GM23338 (cell line): ENCODE data around the gene FOXRED1. TPM values are rescaled to one million over a fixed set of nuclear protein-coding genes. Genes with fewer than 3 reads are reported as not detected.

Experiments
- ATAC-seq: fragments of 200-7000 bp; cut with Tn5 transposase; 3 replicates; pipeline ENCODE4 v1.9.1; 2020
- DNase-seq: peaks from one replicate; pipeline ENCODE4 v3.0.0-alpha.2; 2015; ENCODE audit warnings: low spot score
- H2AFZ ChIP-seq: fragments of 200-600 bp; sonication (generic); 2 replicates; pipeline ENCODE4 v1.8.0; 2016; ENCODE audit warnings: antibody characterized with exemption, mild to moderate bottlenecking, moderate library complexity
- H3F3A ChIP-seq: fragments of 200-600 bp; sonication (generic); replicated peaks from 2 replicates; pipeline ENCODE4 v1.8.0; 2017; ENCODE audit warnings: antibody characterized with exemption, mixed run types, low read depth
- H3K27ac ChIP-seq: fragments of 200-600 bp; sonication (generic); 2 replicates; pipeline ENCODE4 v1.6.1; 2016; ENCODE audit warnings: low read depth
- H3K27me3 ChIP-seq: fragments of 200-600 bp; sonication (generic); 2 replicates; pipeline ENCODE4 v1.8.0; 2016; ENCODE audit warnings: mild to moderate bottlenecking, mixed run types, moderate library complexity; ENCODE audit not compliant: insufficient read depth
- H3K36me3 ChIP-seq: fragments of 200-600 bp; sonication (generic); 2 replicates; pipeline ENCODE4 v1.8.0; 2016; ENCODE audit warnings: mild to moderate bottlenecking; ENCODE audit not compliant: insufficient read depth
- H3K4me1 ChIP-seq: fragments of 200-600 bp; sonication (generic); 2 replicates; pipeline ENCODE4 v1.8.0; 2016; ENCODE audit warnings: mild to moderate bottlenecking, moderate library complexity; ENCODE audit not compliant: insufficient read depth
- H3K4me2 ChIP-seq: fragments of 200-600 bp; sonication (generic); 2 replicates; pipeline ENCODE4 v1.7.1; 2017; ENCODE audit warnings: mixed run types
- H3K4me3 ChIP-seq: fragments of 200-600 bp; sonication (generic); 2 replicates; pipeline ENCODE4 v1.6.1; 2016; ENCODE audit warnings: mixed run types
- H3K79me2 ChIP-seq: fragments of 200-600 bp; sonication (generic); replicated peaks from 2 replicates; pipeline ENCODE4 v1.8.0; 2017; ENCODE audit warnings: mild to moderate bottlenecking; ENCODE audit not compliant: insufficient read depth
- H3K9me2 ChIP-seq: fragments of 200-600 bp; sonication (generic); 2 replicates; pipeline ENCODE4 v1.8.0; 2017; ENCODE audit not compliant: insufficient read depth
- H4K20me1 ChIP-seq: fragments of 200-600 bp; sonication (generic); replicated peaks from 2 replicates; pipeline ENCODE4 v1.8.0; 2017; ENCODE audit warnings: mild to moderate bottlenecking; ENCODE audit not compliant: insufficient read depth
- H3K27ac Mint-ChIP-seq: 2 replicates; pipeline ENCODE4 v1.8.0; 2020; ENCODE audit warnings: inconsistent platforms, mild to moderate bottlenecking, moderate library complexity, mixed read lengths
- H3K27me3 Mint-ChIP-seq: 3 replicates; pipeline ENCODE4 v1.8.0; 2022; ENCODE audit warnings: low read depth, mild to moderate bottlenecking, moderate library complexity, mixed read lengths, inconsistent platforms; ENCODE audit not compliant: insufficient read depth, poor library complexity
- H3K36me3 Mint-ChIP-seq: 3 replicates; pipeline ENCODE4 v1.8.0; 2021; ENCODE audit warnings: low read depth, mild to moderate bottlenecking, inconsistent platforms, moderate library complexity, mixed read lengths
- H3K4me1 Mint-ChIP-seq: 3 replicates; pipeline ENCODE4 v1.8.0; 2020; ENCODE audit warnings: mild to moderate bottlenecking, inconsistent platforms, mixed read lengths
- H3K4me3 Mint-ChIP-seq: 3 replicates; pipeline ENCODE4 v1.8.0; 2021; ENCODE audit warnings: moderate library complexity, mild to moderate bottlenecking, inconsistent platforms, mixed read lengths
- H3K9me3 Mint-ChIP-seq: 3 replicates; pipeline ENCODE4 v1.8.0; 2020; ENCODE audit warnings: moderate library complexity, mild to moderate bottlenecking, inconsistent platforms, mixed read lengths
- CREB1 ChIP-seq: fragments of 250-450 bp; sonication (Bioruptor Pico); IDR thresholded peaks from 2 replicates; pipeline ENCODE4 v1.5.0; 2020; ENCODE audit warnings: low read depth, mild to moderate bottlenecking, moderate library complexity
- EZH2 ChIP-seq: fragments of 200-600 bp; sonication (generic); IDR thresholded peaks from one replicate; pipeline ENCODE4 v1.8.0; 2017; ENCODE audit warnings: antibody characterized with exemption, mild to moderate bottlenecking, low read depth; ENCODE audit not compliant: unreplicated experiment
- EZH2phosphoT487 ChIP-seq: fragments of 200-600 bp; sonication (generic); IDR thresholded peaks from one replicate; pipeline ENCODE4 v1.8.1; 2018; ENCODE audit warnings: antibody characterized with exemption; ENCODE audit not compliant: unreplicated experiment
- JUNB ChIP-seq: IDR thresholded peaks from one replicate; pipeline ENCODE4 v1.6.1; 2016; ENCODE audit warnings: antibody characterized with exemption; ENCODE audit not compliant: unreplicated experiment
- NANOG ChIP-seq: IDR thresholded peaks from 2 replicates; pipeline ENCODE4 v1.6.1; 2016; ENCODE audit warnings: antibody characterized with exemption, borderline replicate concordance
- POLR2AphosphoS5 ChIP-seq: IDR thresholded peaks from 2 replicates; pipeline ENCODE4 v1.6.1; 2016; ENCODE audit warnings: antibody characterized with exemption, low read depth
- REST ChIP-seq: IDR thresholded peaks from one replicate; pipeline ENCODE4 v1.6.1; 2018; ENCODE audit warnings: antibody characterized with exemption; ENCODE audit not compliant: unreplicated experiment
- STAT1 ChIP-seq: IDR thresholded peaks from one replicate; pipeline ENCODE4 v1.6.1; 2016; ENCODE audit warnings: antibody characterized with exemption; ENCODE audit not compliant: unreplicated experiment
- ZNF114 ChIP-seq: fragments of 250-450 bp; sonication (Bioruptor Pico); IDR thresholded peaks from 2 replicates; pipeline ENCODE4 v1.5.0; 2020; ENCODE audit warnings: mild to moderate bottlenecking, moderate library complexity
- ZNF331 ChIP-seq: fragments of 250-450 bp; sonication (Bioruptor Pico); IDR thresholded peaks from 2 replicates; pipeline ENCODE4 v1.5.0; 2020; ENCODE audit warnings: low read depth, mild to moderate bottlenecking, moderate library complexity
- ZNF462 ChIP-seq: fragments of 250-450 bp; sonication (Bioruptor Pico); IDR thresholded peaks from 2 replicates; pipeline ENCODE4 v1.5.0; 2020; ENCODE audit warnings: mild to moderate bottlenecking, moderate library complexity
- polyA plus RNA-seq: library from polyadenylated mRNA; unstranded; fragments of >200 nt; fragmentation: Nextera tagmentation; extraction: Ambion mirVana; gene quantifications from 2 replicates; pipeline ENCODE4 v1.2.1, GENCODE V29; 2016
- total RNA-seq: library from RNA; depleted of rRNA; stranded (reverse); fragments of >200 nt; shearing (Covaris generic); gene quantifications from 2 replicates; pipeline ENCODE4 v1.2.3, GENCODE V29; 2014
- TF ChIP-seq, protein P1 (sequence below): IDR thresholded peaks from 2 replicates; pipeline ENCODE4 v1.6.1; 2016; ENCODE audit warnings: antibody characterized with exemption
- TF ChIP-seq, protein P2 (sequence below), 2 experiments: fragments of 200-600 bp in 1 of 2; sonication (generic) in 1 of 2; conservative IDR thresholded peaks; 2 replicates each; pipeline versions ENCODE4 v1.5.1 to v1.6.1; 2016 to 2017; ENCODE audit warnings: antibody characterized with exemption in 2 of 2, low read depth in 2 of 2, mild to moderate bottlenecking in 2 of 2, moderate library complexity in 1 of 2

The FOXRED1 gene
- total and polyA plus RNA-seq, 2 experiments from 2014 or later, result 25.2 to 59.2 TPM

GRCh38 chr11:126297004-126297403 is 28.1 kb downstream of the FOXRED1 start:
- H3K79me2 ChIP-seq, result peaks cover 4% of the 10 kb centered on the region; the same call in 1 of the 2 replicates
- H3K4me2 ChIP-seq, result no peak overlapping the region
- Mint-ChIP-seq H3K9me3 (no peaks in the 10 kb centered on the region), H3K27me3 (no peaks in the 10 kb centered on the region), H3K4me3 (no peak overlapping the region), H3K36me3 (peaks cover 26% of the 10 kb centered on the region), H3K4me1 (no peaks in the 10 kb centered on the region), H3K27ac (no peak overlapping the region)
- H3K4me1 ChIP-seq, result no peaks in the 10 kb centered on the region
- H3K27ac ChIP-seq, result no peak overlapping the region
- no peaks in the 10 kb centered on the region; the same call in 1 of the 2 replicates for H4K20me1 ChIP-seq
- no peak overlapping the region for H3K4me3 ChIP-seq
- TF ChIP-seq ZNF331 (CRISPR knock-in tag), result no peak
- no peak for TF ChIP-seq REST
- TF ChIP-seq STAT1, result no peak
- TF ChIP-seq, protein P1, sequence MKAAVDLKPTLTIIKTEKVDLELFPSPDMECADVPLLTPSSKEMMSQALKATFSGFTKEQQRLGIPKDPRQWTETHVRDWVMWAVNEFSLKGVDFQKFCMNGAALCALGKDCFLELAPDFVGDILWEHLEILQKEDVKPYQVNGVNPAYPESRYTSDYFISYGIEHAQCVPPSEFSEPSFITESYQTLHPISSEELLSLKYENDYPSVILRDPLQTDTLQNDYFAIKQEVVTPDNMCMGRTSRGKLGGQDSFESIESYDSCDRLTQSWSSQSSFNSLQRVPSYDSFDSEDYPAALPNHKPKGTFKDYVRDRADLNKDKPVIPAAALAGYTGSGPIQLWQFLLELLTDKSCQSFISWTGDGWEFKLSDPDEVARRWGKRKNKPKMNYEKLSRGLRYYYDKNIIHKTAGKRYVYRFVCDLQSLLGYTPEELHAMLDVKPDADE, result no peak
- TF ChIP-seq ZNF114, result no peak
- TF ChIP-seq ZNF462 (CRISPR knock-in tag), result no peak
- no peak for TF ChIP-seq POLR2AphosphoS5
- TF ChIP-seq EZH2phosphoT487, result no peak
- TF ChIP-seq, protein P2, sequence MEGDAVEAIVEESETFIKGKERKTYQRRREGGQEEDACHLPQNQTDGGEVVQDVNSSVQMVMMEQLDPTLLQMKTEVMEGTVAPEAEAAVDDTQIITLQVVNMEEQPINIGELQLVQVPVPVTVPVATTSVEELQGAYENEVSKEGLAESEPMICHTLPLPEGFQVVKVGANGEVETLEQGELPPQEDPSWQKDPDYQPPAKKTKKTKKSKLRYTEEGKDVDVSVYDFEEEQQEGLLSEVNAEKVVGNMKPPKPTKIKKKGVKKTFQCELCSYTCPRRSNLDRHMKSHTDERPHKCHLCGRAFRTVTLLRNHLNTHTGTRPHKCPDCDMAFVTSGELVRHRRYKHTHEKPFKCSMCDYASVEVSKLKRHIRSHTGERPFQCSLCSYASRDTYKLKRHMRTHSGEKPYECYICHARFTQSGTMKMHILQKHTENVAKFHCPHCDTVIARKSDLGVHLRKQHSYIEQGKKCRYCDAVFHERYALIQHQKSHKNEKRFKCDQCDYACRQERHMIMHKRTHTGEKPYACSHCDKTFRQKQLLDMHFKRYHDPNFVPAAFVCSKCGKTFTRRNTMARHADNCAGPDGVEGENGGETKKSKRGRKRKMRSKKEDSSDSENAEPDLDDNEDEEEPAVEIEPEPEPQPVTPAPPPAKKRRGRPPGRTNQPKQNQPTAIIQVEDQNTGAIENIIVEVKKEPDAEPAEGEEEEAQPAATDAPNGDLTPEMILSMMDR (conservative IDR thresholded peaks at IDR 0.05; ENCODE audit: low read depth in 2 of 2), result no peak
- TF ChIP-seq EZH2, result no peak
- no peak for TF ChIP-seq NANOG
- TF ChIP-seq CREB1 (CRISPR knock-in tag), result no peak
- TF ChIP-seq JUNB, result no peak
- peaks cover 8% of the 10 kb centered on the region; the same call in 1 of the 2 replicates for H3F3A ChIP-seq
- ATAC-seq (no peak), DNase-seq (no peak)
- H3K9me2 ChIP-seq, result no peaks in the 10 kb centered on the region
- H2AFZ ChIP-seq, result no peak overlapping the region
- H3K36me3 ChIP-seq, result no peaks in the 10 kb centered on the region; the same call in 1 of the 2 replicates
- no peaks in the 10 kb centered on the region for H3K27me3 ChIP-seq
